Activated CD8-positive, alpha-beta memory T cell treated with anti-CD3 and anti-CD28 coated beads, Interleukin-2, amount 50 U/mL, for 1 hour (primary cell): ENCODE results near the gene AKAP10.
"Not testable (repeated sequence)": the region's sequence is repeated elsewhere in the genome, so short reads cannot be mapped to it uniquely, and the experiment has no call there.

Experiments
- DNase-seq: peaks from one replicate; pipeline ENCODE4 v3.0.0-alpha.2; 2020; ENCODE audit errors: extremely low read depth

Gene AKAP10

GRCh38 chr17:19928299-19928698, 49.3 kb downstream of the AKAP10 start:
- DNase-seq, result no peak

GRCh38 chr17:19915245-19915978, 62.2 kb downstream of the AKAP10 start:
- DNase-seq, result no peak

- no peak for DNase-seq
Observed at GRCh38 chr17:19911033-19911432, 66.6 kb downstream of the AKAP10 start.

GRCh38 chr17:19909139-19909538, 68.5 kb downstream of the AKAP10 start:
- DNase-seq, result no peak

- DNase-seq, result no peak
Observed at GRCh38 chr17:19905502-19905901, 72.1 kb downstream of the AKAP10 start.

- no peak for DNase-seq
Observed at GRCh38 chr17:19904924-19905323, 72.7 kb downstream of the AKAP10 start.

DNA sequence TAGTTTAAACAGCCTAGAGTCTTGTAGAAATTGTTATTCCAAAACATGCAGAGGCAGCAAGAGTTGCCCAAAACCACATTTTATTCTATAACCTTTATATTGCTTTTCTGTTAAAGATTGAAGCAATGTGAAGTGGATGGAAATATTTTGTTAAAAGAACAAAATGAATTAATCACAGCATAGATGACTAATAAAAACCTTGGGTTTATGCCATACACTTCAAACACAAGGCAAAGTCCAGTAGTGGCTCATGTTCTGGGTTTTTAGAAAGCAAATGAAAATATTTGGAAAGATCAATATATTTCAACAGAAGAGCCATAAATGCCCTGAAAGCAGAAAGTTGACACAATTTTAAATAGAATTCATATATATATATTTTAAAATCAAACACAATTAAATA, 73.2 kb downstream of the AKAP10 start:
- no peak for DNase-seq

- DNase-seq, result no peak
Observed at GRCh38 chr17:19900809-19901208, 76.8 kb downstream of the AKAP10 start.

- no peak for DNase-seq
Observed at GRCh38 chr17:19897903-19898302, 79.7 kb downstream of the AKAP10 start.

- DNase-seq, result no peak
Observed at GRCh38 chr17:19897090-19897837, 80.4 kb downstream of the AKAP10 start.

DNA sequence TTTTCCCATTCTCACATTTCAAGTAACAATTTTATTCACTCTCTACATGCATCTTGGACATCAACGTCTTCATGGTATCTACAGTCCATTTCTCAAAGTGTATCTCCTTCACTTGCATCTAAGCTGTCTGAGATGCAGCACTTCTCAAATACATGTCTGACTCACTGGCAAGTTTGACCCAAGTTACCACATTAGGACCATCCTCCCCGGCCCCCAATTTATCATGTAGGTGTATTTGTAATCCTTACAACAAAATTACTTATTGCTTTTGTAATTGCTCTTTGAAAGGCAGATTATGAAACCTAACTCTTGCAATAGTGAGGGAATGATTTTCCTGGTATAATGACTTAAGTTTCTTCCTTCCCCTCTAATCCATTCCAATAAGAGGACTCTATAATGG, 80.9 kb downstream of the AKAP10 start:
- no peak for DNase-seq

DNA sequence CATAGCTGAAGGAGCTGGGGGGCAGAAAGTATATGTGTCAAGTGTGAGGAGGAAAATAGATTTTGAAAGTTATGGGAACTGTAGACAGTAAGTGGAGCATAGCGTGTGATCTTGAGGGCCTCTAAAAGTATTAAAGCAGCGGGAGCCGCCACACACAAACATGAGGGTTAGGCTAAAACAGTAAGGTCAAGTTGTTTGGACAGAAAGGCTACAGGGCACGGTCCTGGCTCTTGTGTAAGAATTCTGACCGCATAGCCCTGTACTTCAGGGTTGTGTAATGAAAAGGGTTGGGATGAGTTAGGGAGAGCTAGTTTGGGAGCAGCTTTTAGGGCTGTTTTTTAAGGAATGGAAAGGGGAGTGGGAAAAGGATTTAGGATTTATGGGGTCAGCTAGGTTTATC, 87.1 kb downstream of the AKAP10 start:
- DNase-seq, result not testable (repeated sequence)

DNA sequence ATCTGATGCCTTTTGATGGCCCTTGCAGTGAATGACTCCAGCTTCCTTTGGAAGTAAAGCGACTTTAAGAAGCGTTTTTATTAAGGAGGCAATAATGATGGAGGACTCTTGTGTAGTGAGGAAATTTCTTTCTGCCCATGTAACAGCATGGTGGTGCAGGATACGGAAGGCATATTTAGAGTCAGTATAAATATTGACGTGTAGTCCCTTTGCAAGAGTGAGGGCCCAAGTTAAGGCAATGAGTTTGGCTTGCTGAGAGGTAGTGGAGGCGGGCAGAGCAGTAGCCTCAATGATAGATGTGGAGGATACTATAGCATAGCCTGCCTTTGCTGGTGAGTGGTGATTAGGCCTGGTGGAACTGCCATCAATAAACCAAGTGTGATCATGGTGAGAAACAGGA, 87.6 kb downstream of the AKAP10 start:
- not testable (repeated sequence) for DNase-seq

- no peak for DNase-seq
Observed at GRCh38 chr17:19886116-19886515, 91.5 kb downstream of the AKAP10 start.

DNA sequence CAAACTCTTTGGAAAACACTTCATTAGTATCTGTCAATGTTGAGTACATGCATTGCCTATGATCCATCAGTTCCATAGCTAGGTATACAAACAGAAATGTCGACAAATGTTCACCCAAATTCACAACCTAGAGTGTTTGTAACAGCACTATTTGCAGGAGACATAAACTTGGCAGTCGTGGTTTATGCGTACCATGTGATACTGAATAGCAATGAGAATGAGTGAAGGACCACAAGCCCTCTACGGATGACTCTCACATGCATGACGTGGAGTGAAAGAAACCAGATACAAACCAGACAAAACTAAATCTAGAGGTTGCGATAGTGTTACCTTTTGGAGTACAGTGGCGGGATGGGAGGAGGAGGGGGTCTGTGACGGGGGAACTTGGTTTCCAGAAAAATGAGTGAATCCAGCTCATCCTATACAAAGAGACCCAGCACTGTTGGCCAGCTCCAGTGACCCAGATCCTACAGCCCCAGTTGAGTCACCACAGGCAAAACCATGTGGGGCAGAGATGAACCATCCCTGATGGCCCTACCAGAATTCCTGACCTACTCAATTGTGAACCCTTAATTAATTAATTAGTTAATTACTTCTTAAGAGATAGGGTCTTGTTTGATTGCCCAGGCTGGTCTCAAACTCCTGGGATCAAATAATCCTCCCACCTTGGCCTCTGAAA, 94.0 kb downstream of the AKAP10 start:
- no peak for DNase-seq

GRCh38 chr17:19880393-19880792, 97.2 kb downstream of the AKAP10 start:
- no peak for DNase-seq

DNA sequence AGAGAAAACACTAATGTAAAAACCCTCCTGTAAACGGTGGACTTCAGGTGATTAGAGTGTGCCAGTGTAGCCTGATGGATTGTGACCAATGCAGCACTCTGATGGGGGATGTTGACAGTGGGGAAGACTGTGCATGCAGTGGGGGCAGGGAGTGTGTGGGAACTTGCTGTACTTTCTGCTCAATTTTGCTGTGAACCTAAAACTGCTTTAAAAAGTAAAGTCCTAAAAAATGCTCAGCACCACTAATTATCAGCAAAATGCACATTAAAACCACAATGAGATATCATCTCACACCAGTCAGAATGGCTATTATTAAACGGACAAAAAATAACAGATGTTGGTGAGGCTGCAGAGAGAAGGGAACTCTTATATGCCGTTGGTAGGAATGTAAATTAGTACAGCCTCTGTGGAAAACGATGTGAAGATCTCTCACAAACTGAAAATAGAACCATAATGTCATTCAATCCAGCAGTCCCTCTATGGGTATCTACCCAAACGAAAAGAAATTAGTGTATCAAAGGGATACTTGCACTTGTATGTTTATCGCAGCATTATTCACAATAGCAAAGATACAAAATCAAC, 100.2 kb downstream of the AKAP10 start:
- DNase-seq, result no peak

DNA sequence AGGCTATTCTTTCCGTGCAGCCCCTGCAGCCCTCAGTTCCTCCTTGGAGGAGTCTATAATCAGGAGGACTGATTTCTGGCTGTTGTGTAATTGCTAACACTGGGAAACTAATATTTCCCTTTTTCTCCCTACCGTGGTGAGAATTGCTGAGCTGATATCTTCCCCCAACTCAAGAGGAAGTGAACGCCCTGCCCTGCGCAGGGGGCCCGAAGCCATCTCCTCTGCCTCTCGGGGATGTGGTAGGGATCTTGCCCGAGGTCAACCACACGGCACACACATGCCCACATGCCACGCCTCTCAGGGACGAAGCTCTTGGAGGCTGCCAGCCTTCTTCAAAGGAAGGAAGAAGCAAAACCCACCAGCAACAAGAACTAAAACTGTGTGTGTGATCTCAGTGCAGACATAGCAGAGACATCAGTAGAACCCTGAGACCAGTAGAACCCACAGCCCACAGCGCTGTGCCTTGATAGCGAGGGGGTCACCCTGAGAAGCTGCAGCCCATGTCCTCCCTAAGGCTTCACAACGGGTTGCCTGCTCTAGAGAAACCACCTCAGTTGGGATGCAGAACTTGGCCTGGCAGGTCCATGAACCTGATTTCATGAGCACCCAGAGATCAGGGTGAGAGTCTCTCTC, 101.0 kb downstream of the AKAP10 start:
- DNase-seq, result no peak

GRCh38 chr17:19874256-19874655, 103.4 kb downstream of the AKAP10 start:
- DNase-seq, result no peak

DNA sequence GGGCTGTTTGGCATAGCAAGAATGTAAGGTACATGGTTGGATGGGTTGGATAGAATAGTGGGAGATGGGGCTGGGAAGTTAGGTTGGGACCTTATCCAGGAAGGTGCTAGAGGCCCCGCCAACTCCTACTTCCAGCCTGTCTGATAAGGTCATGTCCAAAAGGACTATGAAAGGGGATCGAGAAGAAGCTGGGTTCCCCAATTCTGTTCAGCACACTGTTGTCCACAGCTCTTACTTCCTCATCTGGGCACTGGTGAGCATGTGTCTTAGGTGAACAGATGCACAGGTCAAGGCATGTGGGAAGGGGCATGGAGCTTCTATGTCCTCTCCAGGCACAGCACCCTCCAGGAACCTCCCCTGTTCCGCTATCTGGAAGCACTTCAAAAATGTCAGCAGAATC, 104.3 kb downstream of the AKAP10 start:
- DNase-seq, result no peak

DNA sequence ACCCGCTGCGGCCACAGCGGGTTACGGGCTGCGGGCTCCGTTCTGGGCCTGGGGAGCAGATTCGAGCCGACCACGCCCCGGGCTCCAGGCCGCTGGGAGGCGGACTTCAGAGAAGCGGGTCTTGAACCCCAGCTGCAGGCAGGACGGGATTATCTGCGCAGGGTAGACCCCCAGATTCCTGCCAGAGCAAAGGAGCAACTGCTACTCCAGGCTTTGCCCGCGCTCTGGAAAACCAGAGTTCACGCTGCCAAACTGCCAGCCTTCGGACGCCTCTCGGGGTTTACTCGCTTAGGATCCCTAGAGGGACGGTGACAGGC, 109.6 kb downstream of the AKAP10 start:
- DNase-seq, result no peak
